Stimulated activated CD4-positive, alpha-beta T cell treated with anti-CD3 and anti-CD28 coated beads, Interleukin-12 subunit alpha, Interleukin-12 subunit beta, amount 100 ng/mL, for 4 hours (primary cell): Measurements from ENCODE around the gene P2RY10.
"Not testable (repeated sequence)": the region's sequence is repeated elsewhere in the genome, so short reads cannot be mapped to it uniquely, and the experiment has no call there.

Source experiments
- DNase-seq: peaks from one replicate; pipeline ENCODE4 v3.0.0-alpha.2; 2020

P2RY10 gene

GRCh38 chrX:78945186-78945912 lies at the start of gene P2RY10:
Gene P2RY10, plus strand, starts transcription at chrX:78945391. Its CDS starts 15,130 bp downstream, at chrX:78960521.
- DNase-seq = no peak

GRCh38 chrX:78922754-78923153 lies 22.4 kb upstream of the P2RY10 start:
- no peak for DNase-seq

- DNase-seq = no peak
Measured at GRCh38 chrX:78923198-78924015, 21.8 kb upstream of the P2RY10 start.

GRCh38 chrX:78931814-78932213 lies 13.4 kb upstream of the P2RY10 start:
- no peak for DNase-seq

- DNase-seq = no peak
Measured at GRCh38 chrX:78934866-78935265, 10.3 kb upstream of the P2RY10 start.

GRCh38 chrX:78944351-78944750 lies 840 bp upstream of the P2RY10 start:
- no peak for DNase-seq

- no peak for DNase-seq
Measured at GRCh38 chrX:78946178-78946931, 1.2 kb downstream of the P2RY10 start.

- DNase-seq = no peak
Measured at GRCh38 chrX:78950009-78950835, 5.0 kb downstream of the P2RY10 start.

GRCh38 chrX:78957049-78957767 lies 12.0 kb downstream of the P2RY10 start:
- no peak for DNase-seq

GRCh38 chrX:78957768-78958130 lies 12.6 kb downstream of the P2RY10 start:
- DNase-seq = no peak

- no peak for DNase-seq
Measured at GRCh38 chrX:78958419-78959116, 13.4 kb downstream of the P2RY10 start.

GRCh38 chrX:78960888-78961287 lies 15.7 kb downstream of the P2RY10 start:
- DNase-seq = no peak

GRCh38 chrX:78964598-78964997 lies 19.4 kb downstream of the P2RY10 start:
- no peak for DNase-seq

- DNase-seq = no peak
Measured at GRCh38 chrX:78979789-78980464, 34.7 kb downstream of the P2RY10 start.

- DNase-seq = no peak
Measured at GRCh38 chrX:78989349-78989748, 44.2 kb downstream of the P2RY10 start.

- DNase-seq = no peak
Measured at GRCh38 chrX:78997870-78998558, 52.8 kb downstream of the P2RY10 start.

- not testable (repeated sequence) for DNase-seq
Measured at GRCh38 chrX:79007540-79007939, 62.3 kb downstream of the P2RY10 start.
